DND-41 (cell line): Measurements from ENCODE around the gene MYLK.

Source experiments
- EZH2 ChIP-seq: IDR thresholded peaks from 3 replicates; pipeline ENCODE4 v1.6.1; 2012; ENCODE audit warnings: borderline replicate concordance, low read depth, mild to moderate bottlenecking, moderate library complexity, low read length, inconsistent platforms; ENCODE audit not compliant: severe bottlenecking
- TF ChIP-seq, protein P1 (sequence below): IDR thresholded peaks from 2 replicates; pipeline ENCODE4 v1.5.1; 2012; ENCODE audit warnings: borderline replicate concordance, low read length, moderate library complexity, mild to moderate bottlenecking; ENCODE audit not compliant: poor library complexity, severe bottlenecking; ENCODE audit errors: extremely low read depth

DNA sequence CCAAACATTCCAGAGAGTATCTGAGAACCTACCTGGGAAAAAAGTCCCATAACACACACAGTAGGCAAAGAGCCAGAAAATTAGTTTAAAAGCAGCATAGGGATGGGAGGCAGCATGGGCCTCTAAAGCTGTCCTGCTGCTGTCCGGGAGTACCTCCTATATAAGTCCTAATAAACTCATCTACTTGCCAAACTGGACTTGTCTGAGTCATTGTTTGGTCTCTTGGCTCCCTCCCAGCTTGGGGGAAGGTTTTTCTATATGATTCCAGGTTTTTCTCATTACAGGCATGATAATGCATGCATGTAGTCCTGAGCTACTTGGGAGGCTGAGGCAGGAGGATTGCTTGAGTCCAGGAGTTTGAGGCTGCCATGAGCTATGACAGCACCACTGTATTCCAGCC lies 281.8 kb downstream of the MYLK start:
- TF ChIP-seq, protein P1, sequence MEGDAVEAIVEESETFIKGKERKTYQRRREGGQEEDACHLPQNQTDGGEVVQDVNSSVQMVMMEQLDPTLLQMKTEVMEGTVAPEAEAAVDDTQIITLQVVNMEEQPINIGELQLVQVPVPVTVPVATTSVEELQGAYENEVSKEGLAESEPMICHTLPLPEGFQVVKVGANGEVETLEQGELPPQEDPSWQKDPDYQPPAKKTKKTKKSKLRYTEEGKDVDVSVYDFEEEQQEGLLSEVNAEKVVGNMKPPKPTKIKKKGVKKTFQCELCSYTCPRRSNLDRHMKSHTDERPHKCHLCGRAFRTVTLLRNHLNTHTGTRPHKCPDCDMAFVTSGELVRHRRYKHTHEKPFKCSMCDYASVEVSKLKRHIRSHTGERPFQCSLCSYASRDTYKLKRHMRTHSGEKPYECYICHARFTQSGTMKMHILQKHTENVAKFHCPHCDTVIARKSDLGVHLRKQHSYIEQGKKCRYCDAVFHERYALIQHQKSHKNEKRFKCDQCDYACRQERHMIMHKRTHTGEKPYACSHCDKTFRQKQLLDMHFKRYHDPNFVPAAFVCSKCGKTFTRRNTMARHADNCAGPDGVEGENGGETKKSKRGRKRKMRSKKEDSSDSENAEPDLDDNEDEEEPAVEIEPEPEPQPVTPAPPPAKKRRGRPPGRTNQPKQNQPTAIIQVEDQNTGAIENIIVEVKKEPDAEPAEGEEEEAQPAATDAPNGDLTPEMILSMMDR = no peak
- TF ChIP-seq EZH2 = no peak
